HG02678 (cell line): Measurements from ENCODE around the gene MXD1.
A peak's percentile ranks its signal among the peaks of the same experiment; 100 is the strongest.
"Not testable (repeated sequence)": the region's sequence is repeated elsewhere in the genome, so short reads cannot be mapped to it uniquely, and the experiment has no call there.

Experiments used
- ATAC-seq: cut with Tn5 transposase; IDR thresholded peaks from one replicate; pipeline ENCODE4 v1.9.1; 2021; ENCODE audit warnings: mild to moderate bottlenecking, moderate library complexity; ENCODE audit not compliant: unreplicated experiment

MXD1 gene

GRCh38 chr2:69914950-69915945, at the start of gene MXD1:
TSS of gene MXD1 (plus strand) at chr2:69915109. CDS start at chr2:69915331, 222 bp downstream.
- ATAC-seq: no peak

GRCh38 chr2:69888451-69888850, 26.5 kb upstream of the MXD1 start:
- ATAC-seq: no peak

GRCh38 chr2:69889302-69889701, 25.6 kb upstream of the MXD1 start:
- ATAC-seq: no peak

- ATAC-seq: no peak
Observed at GRCh38 chr2:69890881-69891280, 24.0 kb upstream of the MXD1 start.

GRCh38 chr2:69892838-69893424, 22.0 kb upstream of the MXD1 start:
- ATAC-seq: not testable (repeated sequence)

- peak; percentile 84 for ATAC-seq
Observed at GRCh38 chr2:69893684-69894551, 21.0 kb upstream of the MXD1 start, which contains the start of gene SNRNP27. TSS of gene SNRNP27 (plus strand) at chr2:69893956. CDS start at chr2:69893985, 29 bp downstream.

GRCh38 chr2:69894737-69895136, 20.2 kb upstream of the MXD1 start:
- ATAC-seq: not testable (repeated sequence)

- ATAC-seq: no peak
Observed at GRCh38 chr2:69902213-69902922, 12.5 kb upstream of the MXD1 start.

- ATAC-seq: no peak
Observed at GRCh38 chr2:69907216-69907615, 7.7 kb upstream of the MXD1 start.

- no peak for ATAC-seq
Observed at GRCh38 chr2:69911985-69912563, 2.8 kb upstream of the MXD1 start.

GRCh38 chr2:69914164-69914949, 552 bp upstream of the MXD1 start:
- ATAC-seq: peak; percentile 88

- ATAC-seq: no peak
Observed at GRCh38 chr2:69916106-69916505, 1.2 kb downstream of the MXD1 start.

GRCh38 chr2:69917852-69918251, 2.9 kb downstream of the MXD1 start:
- no peak for ATAC-seq

GRCh38 chr2:69918401-69918800, 3.5 kb downstream of the MXD1 start:
- no peak for ATAC-seq

GRCh38 chr2:69923116-69923515, 8.2 kb downstream of the MXD1 start:
- no peak for ATAC-seq

- no peak for ATAC-seq
Observed at GRCh38 chr2:69926849-69927515, 12.1 kb downstream of the MXD1 start.

- no peak for ATAC-seq
Observed at GRCh38 chr2:69931832-69932595, 17.1 kb downstream of the MXD1 start.

- no peak for ATAC-seq
Observed at GRCh38 chr2:69932596-69932922, 17.6 kb downstream of the MXD1 start.
